Mucosa of rectum (tissue), 2 donors: ENCODE results near the gene ZGLP1.

Experiments used
- H3K27ac ChIP-seq, 2 donors: one replicate each; pipeline ENCODE4 v1.7.0; 2013; ENCODE audit warnings: inconsistent platforms in 2 of 2, low read depth in 2 of 2, low read length in 2 of 2
- H3K27me3 ChIP-seq, 2 donors: one replicate each; pipeline ENCODE4 v1.7.0; 2013; ENCODE audit warnings: low read length in 2 of 2; ENCODE audit not compliant: control insufficient read depth in 2 of 2, insufficient read depth in 2 of 2
- H3K36me3 ChIP-seq, 2 donors: one replicate each; pipeline ENCODE4 v1.7.0; 2013; ENCODE audit warnings: low read length in 2 of 2; ENCODE audit not compliant: control insufficient read depth in 2 of 2, insufficient read depth in 2 of 2
- H3K4me1 ChIP-seq, 2 donors: one replicate each; pipeline ENCODE4 v1.7.0; 2013; ENCODE audit warnings: low read length in 2 of 2, mild to moderate bottlenecking in 1 of 2; ENCODE audit not compliant: control insufficient read depth in 2 of 2, insufficient read depth in 2 of 2
- H3K4me3 ChIP-seq, 2 donors: one replicate each; pipeline ENCODE4 v1.7.0; 2013; ENCODE audit warnings: low read length in 2 of 2
- H3K9ac ChIP-seq, 2 donors: one replicate each; pipeline ENCODE4 v1.7.0; 2013; ENCODE audit warnings: low read length in 2 of 2, low read depth in 1 of 2, mild to moderate bottlenecking in 1 of 2
- H3K9me3 ChIP-seq, 2 donors: one replicate each; pipeline ENCODE4 v1.7.0; 2013; ENCODE audit warnings: low read length in 2 of 2; ENCODE audit not compliant: control insufficient read depth in 2 of 2
- donor health status: healthy.
- donor health status: Normal muscosa, but diverticular disease.

The ZGLP1 gene

DNA sequence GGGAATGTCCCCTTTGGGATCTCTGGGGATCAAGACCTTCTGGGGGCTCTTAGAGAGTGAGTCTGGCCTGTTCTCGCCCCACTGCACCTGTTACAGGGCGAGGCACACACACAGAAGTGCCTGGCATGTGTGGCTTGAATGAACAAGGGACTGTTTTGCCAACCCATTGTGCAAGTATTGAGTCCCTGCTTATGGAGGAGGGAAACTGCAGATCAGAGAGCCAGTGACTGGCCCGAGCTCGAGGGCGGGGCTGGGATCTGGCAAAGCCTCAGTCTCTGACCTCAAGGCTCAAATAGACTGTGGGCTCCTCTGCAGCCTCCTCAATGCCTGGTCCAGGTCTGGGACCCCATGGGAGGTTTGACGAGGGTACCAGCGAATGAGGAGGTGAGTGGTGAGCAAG lies 18.2 kb upstream of the ZGLP1 start:
- Histone ChIP-seq H3K27ac (no peak overlapping the region), H3K4me3 (no peak overlapping the region), H3K36me3 (peaks cover 34 to 55% of the 10 kb centered on the region in 2 donors), H3K27me3 (no peaks in the 10 kb centered on the region), H3K9me3 (no peaks in the 10 kb centered on the region), H3K9ac (no peak overlapping the region), H3K4me1 (peaks cover 17 to 18% of the 10 kb centered on the region in 2 donors)

DNA sequence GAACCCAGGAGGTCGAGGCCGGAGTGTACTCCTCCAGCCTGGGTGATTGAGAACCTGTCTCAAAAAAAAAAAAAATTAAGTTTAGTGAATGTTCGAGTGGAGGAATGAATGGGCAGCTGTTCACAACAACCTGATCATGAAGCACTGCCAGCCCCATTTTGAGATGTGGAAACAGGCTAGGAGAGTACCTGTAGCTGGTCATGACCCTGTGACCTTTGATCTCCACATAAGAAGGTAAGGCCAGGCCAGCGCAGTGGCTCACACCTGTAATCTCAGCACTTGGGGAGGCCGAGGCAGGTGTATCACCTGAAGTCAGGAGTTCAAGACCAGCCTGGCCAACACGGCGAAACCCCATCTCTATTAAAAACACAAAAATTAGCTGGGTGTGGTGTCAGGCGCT lies 16.1 kb upstream of the ZGLP1 start:
- no peaks in the 10 kb centered on the region for H3K9me3 ChIP-seq
- no peak overlapping the region for H3K4me3 ChIP-seq
- peaks cover 46 to 69% of the 10 kb centered on the region in 2 donors for H3K36me3 ChIP-seq
- H3K4me1 ChIP-seq, result peaks cover 24% of the 10 kb centered on the region in 2 donors
- H3K27me3 ChIP-seq, result no peaks in the 10 kb centered on the region
- H3K27ac ChIP-seq, result no peak overlapping the region
- no peak overlapping the region for H3K9ac ChIP-seq

DNA sequence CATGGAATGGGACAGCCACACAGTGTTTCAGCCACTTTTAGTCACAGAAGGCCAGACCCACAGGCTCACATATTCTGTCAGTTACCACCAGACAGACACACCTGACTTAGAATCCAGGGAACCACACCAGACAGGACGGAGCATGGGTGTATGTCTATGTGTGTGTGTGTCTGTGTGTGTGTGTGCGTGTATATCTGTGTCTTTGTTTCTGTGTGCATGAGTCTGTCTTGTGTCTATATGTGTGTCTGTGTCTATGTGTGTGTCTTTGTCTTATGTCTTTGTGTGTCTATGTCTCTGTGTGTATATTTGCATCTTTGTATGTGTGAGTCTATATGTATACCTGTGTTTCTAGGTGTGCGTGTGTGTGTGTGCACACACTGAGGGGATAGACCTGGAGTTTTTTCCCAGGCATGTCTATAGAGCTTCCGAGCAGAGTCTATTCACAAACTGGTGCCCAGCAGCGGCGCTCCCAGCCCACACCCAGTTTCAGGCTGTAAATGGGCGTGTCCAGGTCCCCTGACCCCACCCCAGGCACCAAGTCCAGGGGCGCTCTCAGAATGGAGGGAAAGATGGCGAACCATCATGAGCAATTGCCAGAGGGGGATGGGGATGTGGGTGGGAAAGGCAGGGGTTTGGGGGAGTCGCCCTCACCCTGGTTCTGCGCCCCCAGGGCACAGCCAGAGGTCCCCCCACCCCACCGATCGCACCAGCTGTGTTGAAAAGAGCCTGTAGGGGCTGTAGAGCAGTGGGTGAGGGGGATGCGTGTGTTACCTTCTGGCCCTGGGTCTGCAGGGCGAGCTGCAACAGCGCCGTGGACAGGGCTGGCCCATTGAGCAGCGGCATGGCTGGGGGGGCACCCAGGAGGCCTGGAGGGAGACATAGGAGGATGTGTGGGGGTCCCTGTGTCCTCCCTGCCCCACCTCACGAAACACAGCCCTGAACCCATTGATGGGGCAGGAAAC lies 12.5 kb upstream of the ZGLP1 start:
- peak overlapping the region; percentile 23 to 26 for H3K4me3 ChIP-seq
- H3K27me3 ChIP-seq, result no peaks in the 10 kb centered on the region
- H3K4me1 ChIP-seq, result peaks cover 24 to 25% of the 10 kb centered on the region in 2 donors
- no peaks in the 10 kb centered on the region for H3K9me3 ChIP-seq
- H3K27ac ChIP-seq, result peak overlapping the region; percentile 85 to 95
- peak overlapping the region; percentile 4 to 75 for H3K9ac ChIP-seq
- H3K36me3 ChIP-seq, result peaks cover 34 to 58% of the 10 kb centered on the region in 2 donors

DNA sequence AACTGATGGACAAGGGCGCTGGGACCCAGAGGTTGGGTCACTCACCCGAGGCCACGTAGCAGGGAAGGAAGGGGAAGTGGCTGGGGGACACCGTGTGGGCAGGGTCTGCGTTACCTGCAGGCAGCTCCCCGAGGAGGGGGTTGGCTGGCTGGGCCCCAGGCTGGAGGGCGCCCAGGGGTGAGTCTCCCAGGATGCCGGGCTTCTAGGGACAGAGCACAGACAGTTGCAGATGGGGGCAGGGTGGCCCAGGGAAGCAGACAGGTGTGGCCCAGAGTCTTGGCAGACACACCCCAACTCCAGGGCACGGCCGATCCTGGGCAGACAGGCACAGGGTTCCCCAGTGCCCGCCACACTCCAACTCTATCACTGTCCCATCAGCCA lies 11.8 kb upstream of the ZGLP1 start:
- Histone ChIP-seq H3K9me3 (no peaks in the 10 kb centered on the region), H3K4me3 (peak overlapping the region; percentile 12 to 26), H3K27me3 (no peaks in the 10 kb centered on the region), H3K36me3 (peaks cover 32 to 54% of the 10 kb centered on the region in 2 donors), H3K4me1 (peaks cover 24 to 25% of the 10 kb centered on the region in 2 donors), H3K27ac (peak overlapping the region; percentile 85 to 95), H3K9ac (peak overlapping the region; percentile 4 to 75)

DNA sequence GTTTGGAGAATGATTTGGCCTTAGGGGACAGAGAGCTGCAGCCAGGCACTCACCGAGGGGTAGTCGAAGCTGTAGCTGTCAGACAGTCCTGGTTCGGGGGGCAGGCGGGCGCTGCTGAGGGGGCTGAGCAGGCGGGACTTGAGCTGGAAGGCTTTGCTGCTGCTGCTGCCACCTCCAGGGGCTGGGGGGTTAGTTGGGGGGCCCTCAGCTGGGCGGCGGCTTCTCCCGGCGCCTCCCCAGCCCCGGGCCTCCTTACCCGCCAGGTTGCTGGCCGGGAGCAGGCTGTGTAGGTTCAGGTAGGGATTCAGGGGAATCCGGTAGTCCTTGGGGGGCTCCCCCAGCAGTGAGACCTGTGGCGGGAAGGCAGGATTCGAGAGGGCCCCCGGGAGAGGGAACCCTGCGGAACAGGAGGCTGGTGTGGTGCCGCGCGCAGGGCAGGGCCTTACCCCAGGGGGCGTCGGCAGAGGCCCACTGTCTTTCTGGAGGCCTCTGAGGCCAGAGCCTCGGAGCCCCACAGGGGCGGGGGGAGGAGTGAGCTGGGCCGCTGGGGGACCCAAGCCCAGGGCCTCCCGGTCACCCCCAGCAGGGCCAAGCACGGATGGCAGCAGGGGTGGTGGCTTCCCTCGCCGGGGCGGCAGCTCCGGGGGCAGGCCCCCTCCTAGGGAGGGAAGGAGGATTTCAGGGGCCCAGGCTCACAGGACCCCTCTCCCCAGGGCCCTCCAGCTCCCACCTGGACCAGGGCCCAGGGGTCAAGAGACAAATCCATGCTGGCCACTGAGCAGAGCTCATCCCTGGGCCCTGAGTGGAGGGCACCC lies 11.2 kb upstream of the ZGLP1 start:
- peak overlapping the region in 1 of 2 donors; percentile 75 for H3K9ac ChIP-seq
- H3K27me3 ChIP-seq, result no peaks in the 10 kb centered on the region
- peaks cover 31 to 48% of the 10 kb centered on the region in 2 donors for H3K36me3 ChIP-seq
- peak overlapping the region in 1 of 2 donors; percentile 12 for H3K4me3 ChIP-seq
- no peaks in the 10 kb centered on the region for H3K9me3 ChIP-seq
- peaks cover 25 to 29% of the 10 kb centered on the region in 2 donors for H3K4me1 ChIP-seq
- peak overlapping the region; percentile 85 to 95 for H3K27ac ChIP-seq

DNA sequence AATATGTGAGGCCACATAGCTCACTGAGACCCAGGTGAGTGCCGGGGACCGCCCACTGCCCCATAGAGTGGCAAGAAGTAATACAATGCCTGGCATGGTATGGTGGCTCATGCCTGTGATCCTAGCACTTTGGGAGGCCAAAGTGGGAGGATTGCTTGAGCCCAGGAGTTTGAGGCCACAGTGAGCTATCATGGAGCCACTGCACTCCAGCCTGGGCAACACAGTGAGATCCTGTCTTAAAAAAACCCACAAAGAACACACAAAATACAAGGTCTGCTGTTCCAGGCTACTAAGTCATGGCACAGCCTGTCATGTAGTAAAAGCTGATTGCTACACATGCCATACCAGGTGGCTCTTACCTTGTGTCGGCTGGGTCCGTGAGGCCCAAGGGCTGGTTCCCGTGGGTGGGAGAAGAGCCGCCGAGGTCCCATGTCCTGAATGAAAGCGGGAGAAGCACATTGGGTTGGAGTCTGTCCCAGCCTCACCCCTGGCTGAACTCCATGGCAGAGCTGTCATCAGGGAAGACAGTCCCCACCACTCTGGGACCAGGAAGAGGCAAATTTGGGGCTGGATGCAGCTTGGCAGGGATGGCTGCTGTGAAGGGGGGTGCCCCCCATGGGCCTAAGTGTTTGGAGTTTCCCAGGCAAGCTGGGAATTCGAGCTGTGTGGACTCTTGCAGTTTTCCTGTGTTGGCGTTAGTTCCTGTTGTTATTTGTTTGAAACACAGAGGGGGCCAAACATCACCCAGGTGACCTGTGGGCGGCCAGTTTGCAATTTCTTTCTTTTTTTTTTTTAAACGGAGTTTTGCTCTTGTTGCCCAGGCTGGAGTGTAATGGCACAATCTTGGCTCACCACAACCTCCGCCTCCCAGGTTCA lies 9.4 kb upstream of the ZGLP1 start:
- H3K4me3 ChIP-seq, result no peak overlapping the region
- no peak overlapping the region for H3K9ac ChIP-seq
- H3K36me3 ChIP-seq, result peaks cover 29 to 42% of the 10 kb centered on the region in 2 donors
- H3K27ac ChIP-seq, result no peak overlapping the region
- H3K27me3 ChIP-seq, result no peaks in the 10 kb centered on the region
- H3K9me3 ChIP-seq, result no peaks in the 10 kb centered on the region
- H3K4me1 ChIP-seq, result peaks cover 29 to 30% of the 10 kb centered on the region in 2 donors

DNA sequence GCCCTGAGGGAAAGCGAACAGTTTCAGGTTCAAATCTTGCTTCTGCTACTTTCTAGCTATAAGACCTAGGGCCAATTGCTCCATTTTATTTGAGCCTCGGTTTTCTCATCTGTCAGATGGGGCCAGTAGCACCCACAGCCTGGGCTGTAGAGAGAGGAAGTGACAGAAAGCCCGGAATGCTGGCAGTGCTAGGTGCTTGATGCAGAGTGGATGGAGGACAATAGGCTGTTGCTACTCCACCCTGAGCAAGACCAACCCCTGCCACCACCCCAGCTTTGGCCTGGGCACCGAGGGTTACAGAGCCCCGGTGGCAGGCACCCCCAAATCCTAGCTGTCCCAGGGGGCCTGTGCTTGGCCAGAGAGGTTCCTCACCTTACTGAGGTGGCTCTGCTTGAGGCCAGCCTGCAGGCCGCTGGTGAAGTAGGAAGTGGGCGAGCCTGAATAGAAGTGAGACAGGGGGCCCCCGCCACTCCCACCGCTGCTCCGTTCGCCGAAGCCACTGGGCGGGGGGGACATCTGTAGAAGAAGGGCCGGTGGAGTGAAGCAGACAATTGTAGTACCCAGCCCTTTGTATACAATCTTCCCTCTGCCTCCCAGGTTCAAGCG lies 8.3 kb upstream of the ZGLP1 start:
- peaks cover 29 to 37% of the 10 kb centered on the region in 2 donors for H3K36me3 ChIP-seq
- peaks cover 28% of the 10 kb centered on the region in 2 donors for H3K4me1 ChIP-seq
- no peak overlapping the region for H3K9ac ChIP-seq
- no peak overlapping the region for H3K27ac ChIP-seq
- H3K9me3 ChIP-seq, result no peaks in the 10 kb centered on the region
- no peaks in the 10 kb centered on the region for H3K27me3 ChIP-seq
- no peak overlapping the region for H3K4me3 ChIP-seq

DNA sequence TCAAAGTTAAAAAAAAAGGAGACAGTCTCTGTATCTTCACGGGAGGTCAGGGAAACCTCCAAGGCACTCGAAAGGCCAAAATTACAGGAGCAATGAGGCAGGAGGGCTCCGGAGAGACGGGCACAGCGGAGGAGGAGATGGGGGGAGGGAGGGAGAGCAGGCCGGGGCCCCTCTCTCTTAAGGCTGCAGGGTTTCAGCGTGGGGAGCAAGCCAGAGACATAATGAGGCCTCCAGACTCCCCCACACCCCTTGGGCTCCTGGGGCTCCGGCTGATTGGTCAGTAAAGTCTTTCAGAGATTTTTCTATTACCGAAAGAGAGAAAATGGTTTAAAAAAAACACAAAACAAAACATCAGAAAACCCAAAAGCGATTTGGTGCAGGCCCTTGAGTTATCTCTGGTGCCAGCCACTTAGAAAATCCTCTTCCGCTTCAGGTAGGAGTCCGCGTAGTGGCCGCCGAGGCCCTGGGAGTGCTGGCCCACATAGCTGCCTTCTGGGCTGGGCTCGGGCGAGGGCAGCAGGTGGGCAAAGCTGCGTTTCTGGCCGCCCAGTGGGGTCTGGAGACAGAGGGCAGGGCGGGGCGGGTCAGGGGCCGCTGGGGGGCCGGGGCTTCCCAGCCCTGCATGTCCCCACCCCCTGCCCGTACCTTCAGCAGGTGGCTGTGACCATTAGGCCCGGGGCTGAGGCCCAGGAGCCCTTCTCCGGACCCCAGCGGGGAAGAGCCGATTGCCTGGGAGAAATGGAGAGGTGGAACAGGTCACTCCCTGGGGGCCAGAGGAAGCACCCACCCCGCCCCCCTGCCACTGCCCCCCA lies 7.6 kb upstream of the ZGLP1 start:
- H3K27ac ChIP-seq, result no peak overlapping the region
- H3K4me3 ChIP-seq, result no peak overlapping the region
- peaks cover 20 to 21% of the 10 kb centered on the region in 2 donors for H3K4me1 ChIP-seq
- H3K27me3 ChIP-seq, result no peaks in the 10 kb centered on the region
- H3K36me3 ChIP-seq, result peaks cover 26 to 32% of the 10 kb centered on the region in 2 donors
- H3K9me3 ChIP-seq, result no peaks in the 10 kb centered on the region
- H3K9ac ChIP-seq, result no peak overlapping the region
